HepG2 (cell line): Measurements from ENCODE around the gene HYAL1. TPM values are rescaled to one million over a fixed set of nuclear protein-coding genes. Genes with fewer than 3 reads are reported as not detected.
A peak's percentile ranks its signal among the peaks of the same experiment; 100 is the strongest.

Experiments
- DZIP1 ChIP-seq: sonication (generic); formaldehyde crosslinking; IDR thresholded peaks from 2 replicates; pipeline ENCODE4 v1.5.0; 2020; ENCODE audit warnings: mild to moderate bottlenecking, missing genetic modification reagents
- EEA1 ChIP-seq: sonication (generic); formaldehyde crosslinking; IDR thresholded peaks from 2 replicates; pipeline ENCODE4 v1.5.1; 2020; ENCODE audit warnings: mild to moderate bottlenecking, missing genetic modification reagents, borderline replicate concordance
- ELF3 ChIP-seq: IDR thresholded peaks from 2 replicates; pipeline ENCODE4 v1.6.1; 2016; ENCODE audit warnings: missing genetic modification reagents, missing compliant biosample characterization
- IRF2 ChIP-seq: IDR thresholded peaks from 2 replicates; pipeline ENCODE4 v1.6.1; 2018; ENCODE audit warnings: missing genetic modification reagents, missing compliant biosample characterization
- ISL2 ChIP-seq: sonication (generic); formaldehyde crosslinking; IDR thresholded peaks from 2 replicates; pipeline ENCODE4 v1.5.0; 2020; ENCODE audit warnings: missing genetic modification reagents
- PAWR ChIP-seq: sonication (generic); formaldehyde crosslinking; IDR thresholded peaks from 2 replicates; pipeline ENCODE4 v1.4.0; 2020; ENCODE audit warnings: missing genetic modification reagents, mild to moderate bottlenecking, borderline replicate concordance
- THAP11 ChIP-seq: IDR thresholded peaks from 2 replicates; pipeline ENCODE4 v1.6.1; 2016; ENCODE audit warnings: missing biosample characterization, missing genetic modification reagents
- ZBTB40 ChIP-seq, 2 experiments: fragments of 450-650 bp in 1 of 2; sonication (generic) in 1 of 2; formaldehyde crosslinking in 1 of 2; IDR thresholded peaks; 2 replicates each; pipeline versions ENCODE4 v1.6.1 to v1.8.0; 2016 to 2022; ENCODE audit warnings: antibody characterized with exemption in 1 of 2, mild to moderate bottlenecking in 1 of 2, missing genetic modification reagents in 1 of 2
- ZNF230 ChIP-seq: sonication (generic); formaldehyde crosslinking; IDR thresholded peaks from 2 replicates; pipeline ENCODE4 v1.4.0; 2020; ENCODE audit warnings: mild to moderate bottlenecking, missing genetic modification reagents
- ZNF570 ChIP-seq: sonication (generic); formaldehyde crosslinking; IDR thresholded peaks from 2 replicates; pipeline ENCODE4 v1.4.0; 2020; ENCODE audit warnings: mild to moderate bottlenecking, missing genetic modification reagents, borderline replicate concordance
- ZNF841 ChIP-seq: sonication (generic); formaldehyde crosslinking; IDR thresholded peaks from 2 replicates; pipeline ENCODE4 v1.8.1; 2023; ENCODE audit warnings: missing genetic modification reagents, borderline replicate concordance
- polyA plus RNA-seq, 8 experiments: library from polyadenylated mRNA; depleted of rRNA in 3 of 8; stranded (reverse) in 7 of 8; unstranded in 1 of 8; fragments of >200 nt; fragmentation: Illumina TruSeq in 4 of 8; extraction: Trizol in 4 of 8; gene quantifications; 2 replicates each; pipeline versions ENCODE4 v1.2.1 to v1.2.3, GENCODE V29; 2011 to 2016; ENCODE audit warnings: low read depth in 4 of 8, missing spikeins in 1 of 8, mixed read lengths in 1 of 8; ENCODE audit not compliant: insufficient read depth in 1 of 8
- total RNA-seq, 5 experiments: library from RNA; depleted of rRNA; stranded (reverse); fragments of >200 nt; fragmentation: Illumina TruSeq; extraction: Trizol; gene quantifications; 2 replicates each; pipeline ENCODE4 v1.2.3, GENCODE V29; 2016; ENCODE audit warnings: low read depth in 1 of 5
- TF ChIP-seq, protein P1 (sequence below): sonication (generic); formaldehyde crosslinking; IDR thresholded peaks from 2 replicates; pipeline ENCODE4 v1.9.0; 2021; ENCODE audit warnings: missing genetic modification reagents, borderline replicate concordance

HYAL1 gene
- total and polyA plus RNA-seq, 2 of the 13 experiments (the other 11 are each of a cell fraction or from before 2014, with no cell fraction given): 76.5 to 193 TPM

DNA sequence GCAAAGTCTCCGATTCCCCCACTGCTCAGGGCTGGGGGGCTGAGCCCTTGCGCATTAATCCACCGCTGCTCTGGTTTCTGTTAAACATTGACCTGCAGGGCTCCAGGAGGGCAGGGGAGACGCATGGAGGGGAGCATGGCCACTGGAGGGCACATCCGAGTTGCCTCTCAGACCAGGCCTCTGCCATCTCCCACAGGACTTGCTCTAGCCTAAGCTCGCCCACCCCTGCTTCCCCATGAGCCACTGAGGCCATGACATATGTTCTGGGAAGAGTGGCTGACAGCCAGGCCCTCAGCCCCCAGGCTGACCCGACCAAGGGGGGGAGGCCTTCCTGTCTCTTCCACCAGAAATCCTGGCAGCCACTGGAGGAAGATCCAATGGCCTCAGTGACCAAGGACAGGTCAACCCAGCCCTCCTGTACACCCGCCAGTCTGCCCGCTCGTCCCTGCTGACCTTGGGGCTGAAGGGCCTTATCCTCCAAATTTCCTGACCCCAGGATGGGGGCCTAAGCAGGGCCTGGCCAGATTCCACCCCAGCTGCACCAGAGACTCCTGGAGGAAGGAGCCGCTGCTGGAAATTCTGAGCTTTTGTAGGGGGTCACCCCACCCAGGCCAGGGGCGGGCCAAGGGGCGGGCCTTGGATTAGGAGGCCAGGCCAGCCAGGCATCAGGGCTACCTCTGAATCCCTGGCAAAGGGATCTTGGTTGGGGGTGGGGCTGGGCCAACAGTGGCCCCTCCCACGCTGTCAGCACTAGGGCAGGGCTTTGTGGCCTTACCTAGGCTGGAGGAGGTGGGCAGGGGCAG, at the start of gene HYAL1 (continued):
- TF ChIP-seq ZBTB40 (IDR thresholded peaks at IDR 0.05): no peak
- no peak for TF ChIP-seq ZBTB40 (CRISPR knock-in tag; IDR thresholded peaks at IDR 0.05)
- TF ChIP-seq ELF3 (CRISPR knock-in tag): peak; percentile 42; the same call in 1 of the 2 replicates
- no peak for TF ChIP-seq ZNF841 (CRISPR knock-in tag)
- TF ChIP-seq ZNF570: no peak
- TF ChIP-seq THAP11 (CRISPR knock-in tag): peak; percentile 77
- no peak for TF ChIP-seq PAWR (CRISPR knock-in tag)
- TF ChIP-seq IRF2 (CRISPR knock-in tag): 0 out of 2 replicates have a peak, but pooled peaks have one; percentile 9
- no peak for TF ChIP-seq DZIP1
- TF ChIP-seq EEA1 (CRISPR knock-in tag): no peak
- peak; percentile 72; the same call in 1 of the 2 replicates for TF ChIP-seq ZNF230 (CRISPR knock-in tag)
- TF ChIP-seq, protein P1, sequence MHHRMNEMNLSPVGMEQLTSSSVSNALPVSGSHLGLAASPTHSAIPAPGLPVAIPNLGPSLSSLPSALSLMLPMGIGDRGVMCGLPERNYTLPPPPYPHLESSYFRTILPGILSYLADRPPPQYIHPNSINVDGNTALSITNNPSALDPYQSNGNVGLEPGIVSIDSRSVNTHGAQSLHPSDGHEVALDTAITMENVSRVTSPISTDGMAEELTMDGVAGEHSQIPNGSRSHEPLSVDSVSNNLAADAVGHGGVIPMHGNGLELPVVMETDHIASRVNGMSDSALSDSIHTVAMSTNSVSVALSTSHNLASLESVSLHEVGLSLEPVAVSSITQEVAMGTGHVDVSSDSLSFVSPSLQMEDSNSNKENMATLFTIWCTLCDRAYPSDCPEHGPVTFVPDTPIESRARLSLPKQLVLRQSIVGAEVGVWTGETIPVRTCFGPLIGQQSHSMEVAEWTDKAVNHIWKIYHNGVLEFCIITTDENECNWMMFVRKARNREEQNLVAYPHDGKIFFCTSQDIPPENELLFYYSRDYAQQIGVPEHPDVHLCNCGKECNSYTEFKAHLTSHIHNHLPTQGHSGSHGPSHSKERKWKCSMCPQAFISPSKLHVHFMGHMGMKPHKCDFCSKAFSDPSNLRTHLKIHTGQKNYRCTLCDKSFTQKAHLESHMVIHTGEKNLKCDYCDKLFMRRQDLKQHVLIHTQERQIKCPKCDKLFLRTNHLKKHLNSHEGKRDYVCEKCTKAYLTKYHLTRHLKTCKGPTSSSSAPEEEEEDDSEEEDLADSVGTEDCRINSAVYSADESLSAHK (CRISPR knock-in tag): no peak; the same call in 1 of the 2 replicates
- peak; percentile 60; the same call in 1 of the 2 replicates for TF ChIP-seq ISL2
